ENCODE data around the gene AVPR1A.

The AVPR1A gene

GRCh38 chr12:63093711-63094110 is 57.3 kb downstream of the AVPR1A start:
- DNase-seq: no peak

DNA sequence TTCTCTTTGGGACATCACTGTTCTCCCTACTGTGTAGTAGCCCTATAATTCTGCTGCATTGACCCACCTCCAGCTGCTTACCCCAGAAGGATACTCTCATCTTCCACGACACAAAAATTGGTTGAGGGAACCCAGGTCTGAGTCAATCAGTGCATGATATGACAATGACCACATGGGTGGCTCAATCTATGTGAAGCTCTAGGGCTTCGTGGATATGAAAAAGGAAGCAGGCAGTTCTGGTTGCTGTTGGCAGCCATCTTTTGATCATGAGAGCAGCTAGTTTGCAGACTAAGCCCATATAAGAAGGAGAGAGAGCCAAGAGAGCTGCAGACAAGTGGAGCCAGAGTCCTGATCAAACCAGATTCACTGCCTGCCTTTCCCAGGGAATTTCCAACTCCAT is 57.9 kb downstream of the AVPR1A start:
- no peak for DNase-seq
